Cerebellar nuclear complex (tissue), 1 donor: ENCODE results near the gene SLAIN1.
"Not testable (repeated sequence)": the region's sequence is repeated elsewhere in the genome, so short reads cannot be mapped to it uniquely, and the experiment has no call there.

ENCODE experiments used
- DNase-seq, 2 experiments: peaks; one replicate each; lab custom pipeline; 2025; lab: John Stamatoyannopoulos, UW

Gene SLAIN1

GRCh38 chr13:77697217-77698103 is at the start of gene SLAIN1:
SLAIN1 (plus strand) TSS chr13:77697687; CDS start chr13:77697914, 227 bp downstream.
- DNase-seq: no peak

- DNase-seq: no peak
Observed at GRCh38 chr13:77650409-77650808, 47.1 kb upstream of the SLAIN1 start.

- no peak for DNase-seq
Observed at GRCh38 chr13:77653301-77653700, 44.2 kb upstream of the SLAIN1 start.

- DNase-seq: not testable (repeated sequence)
Observed at GRCh38 chr13:77660016-77660415, 37.5 kb upstream of the SLAIN1 start.

- no peak for DNase-seq
Observed at GRCh38 chr13:77660841-77661250, 36.6 kb upstream of the SLAIN1 start.

GRCh38 chr13:77662301-77662700 is 35.2 kb upstream of the SLAIN1 start:
- DNase-seq: not testable (repeated sequence)

- DNase-seq: not testable (repeated sequence)
Observed at GRCh38 chr13:77662831-77663230, 34.7 kb upstream of the SLAIN1 start.

- DNase-seq: no peak
Observed at GRCh38 chr13:77674852-77675251, 22.6 kb upstream of the SLAIN1 start.

- no peak for DNase-seq
Observed at GRCh38 chr13:77678691-77679235, 18.7 kb upstream of the SLAIN1 start.

GRCh38 chr13:77687799-77688198 is 9.7 kb upstream of the SLAIN1 start:
- DNase-seq: no peak

GRCh38 chr13:77691871-77692270 is 5.6 kb upstream of the SLAIN1 start:
- DNase-seq: no peak

GRCh38 chr13:77692746-77693448 is 4.6 kb upstream of the SLAIN1 start:
- no peak for DNase-seq

- DNase-seq: no peak
Observed at GRCh38 chr13:77693449-77693940, 4.0 kb upstream of the SLAIN1 start.

GRCh38 chr13:77696006-77696878 is 1.2 kb upstream of the SLAIN1 start:
- peak in 1 of 2 experiments; percentile 39 for DNase-seq

GRCh38 chr13:77696879-77697216 is 639 bp upstream of the SLAIN1 start:
- no peak for DNase-seq

GRCh38 chr13:77698201-77699058 is 943 bp downstream of the SLAIN1 start:
- DNase-seq: peak in 1 of 2 experiments; percentile 21

GRCh38 chr13:77699059-77699680 is 1.7 kb downstream of the SLAIN1 start:
- no peak for DNase-seq

GRCh38 chr13:77701305-77701704 is 3.8 kb downstream of the SLAIN1 start:
- DNase-seq: no peak

GRCh38 chr13:77702366-77702765 is 4.9 kb downstream of the SLAIN1 start:
- no peak for DNase-seq

- no peak for DNase-seq
Observed at GRCh38 chr13:77703408-77703807, 5.9 kb downstream of the SLAIN1 start.
